ENCODE measurements around the gene SH2D2A. TPM values are rescaled to one million over a fixed set of nuclear protein-coding genes. Genes with fewer than 3 reads are reported as not detected.
A peak's percentile ranks its signal among the peaks of the same experiment; 100 is the strongest.

The SH2D2A gene
- total RNA-seq, 1 experiment from 2014 or later = 2.9 TPM

DNA sequence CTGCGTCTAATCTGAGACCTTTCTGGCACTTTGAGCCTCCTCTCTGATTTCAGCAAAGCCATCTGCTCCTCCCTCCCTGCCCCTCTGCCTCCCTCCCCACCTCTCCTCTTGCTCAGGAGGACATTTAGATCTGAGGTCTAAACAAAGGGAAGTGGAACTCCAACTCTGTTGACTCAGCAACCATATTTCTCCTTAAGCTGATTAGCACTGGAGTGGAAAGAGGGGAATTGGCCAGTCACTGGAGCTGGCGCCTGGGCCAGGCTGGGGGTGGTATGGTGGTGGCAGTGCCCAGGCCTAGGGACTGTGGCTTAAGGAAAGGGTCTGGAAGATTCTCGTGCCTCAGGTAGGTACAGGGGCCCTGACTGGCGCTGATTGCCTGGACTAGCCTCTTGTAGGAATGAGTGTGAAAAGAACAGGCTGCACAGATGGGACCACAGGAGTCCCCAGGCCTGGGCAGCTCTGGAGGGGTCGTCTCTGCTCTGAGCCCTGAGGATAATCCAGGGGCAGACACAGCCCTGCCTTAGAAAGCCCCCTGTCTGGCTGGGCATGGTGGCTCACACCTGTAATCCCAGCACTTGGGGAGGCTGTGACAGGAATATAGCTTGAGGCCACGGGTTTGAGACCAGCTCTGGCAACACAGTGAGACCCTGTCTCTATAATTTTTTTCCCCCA lies 11.9 kb downstream of the SH2D2A start:
- TF ChIP-seq, protein P1, sequence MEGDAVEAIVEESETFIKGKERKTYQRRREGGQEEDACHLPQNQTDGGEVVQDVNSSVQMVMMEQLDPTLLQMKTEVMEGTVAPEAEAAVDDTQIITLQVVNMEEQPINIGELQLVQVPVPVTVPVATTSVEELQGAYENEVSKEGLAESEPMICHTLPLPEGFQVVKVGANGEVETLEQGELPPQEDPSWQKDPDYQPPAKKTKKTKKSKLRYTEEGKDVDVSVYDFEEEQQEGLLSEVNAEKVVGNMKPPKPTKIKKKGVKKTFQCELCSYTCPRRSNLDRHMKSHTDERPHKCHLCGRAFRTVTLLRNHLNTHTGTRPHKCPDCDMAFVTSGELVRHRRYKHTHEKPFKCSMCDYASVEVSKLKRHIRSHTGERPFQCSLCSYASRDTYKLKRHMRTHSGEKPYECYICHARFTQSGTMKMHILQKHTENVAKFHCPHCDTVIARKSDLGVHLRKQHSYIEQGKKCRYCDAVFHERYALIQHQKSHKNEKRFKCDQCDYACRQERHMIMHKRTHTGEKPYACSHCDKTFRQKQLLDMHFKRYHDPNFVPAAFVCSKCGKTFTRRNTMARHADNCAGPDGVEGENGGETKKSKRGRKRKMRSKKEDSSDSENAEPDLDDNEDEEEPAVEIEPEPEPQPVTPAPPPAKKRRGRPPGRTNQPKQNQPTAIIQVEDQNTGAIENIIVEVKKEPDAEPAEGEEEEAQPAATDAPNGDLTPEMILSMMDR (IDR thresholded peaks at IDR 0.05; ENCODE audit: unreplicated experiment) = no peak
- DNase-seq = no peak
- no peaks in the 10 kb centered on the region for H3K4me1 Mint-ChIP-seq (ENCODE audit: low read depth, unreplicated experiment)
- H3K27ac Mint-ChIP-seq (ENCODE audit: unreplicated experiment) = no peak overlapping the region
- intact Hi-C loops (cut with micrococcal nuclease; ENCODE audit: unreplicated experiment) = no loop called here
- H3K9me3 Mint-ChIP-seq (ENCODE audit: low read depth, unreplicated experiment) = no peaks in the 10 kb centered on the region
- CTCF ChIA-PET = no interaction called here
- no TSS peak for BruUV-seq (replicated peaks)
- no peaks in the 10 kb centered on the region for H3K27me3 Mint-ChIP-seq (ENCODE audit: unreplicated experiment)
- peaks cover 21% of the 10 kb centered on the region for H3K36me3 Mint-ChIP-seq (ENCODE audit: insufficient read depth, unreplicated experiment)
- no peak overlapping the region for H3K4me3 Mint-ChIP-seq (ENCODE audit: low read depth, unreplicated experiment)

DNA sequence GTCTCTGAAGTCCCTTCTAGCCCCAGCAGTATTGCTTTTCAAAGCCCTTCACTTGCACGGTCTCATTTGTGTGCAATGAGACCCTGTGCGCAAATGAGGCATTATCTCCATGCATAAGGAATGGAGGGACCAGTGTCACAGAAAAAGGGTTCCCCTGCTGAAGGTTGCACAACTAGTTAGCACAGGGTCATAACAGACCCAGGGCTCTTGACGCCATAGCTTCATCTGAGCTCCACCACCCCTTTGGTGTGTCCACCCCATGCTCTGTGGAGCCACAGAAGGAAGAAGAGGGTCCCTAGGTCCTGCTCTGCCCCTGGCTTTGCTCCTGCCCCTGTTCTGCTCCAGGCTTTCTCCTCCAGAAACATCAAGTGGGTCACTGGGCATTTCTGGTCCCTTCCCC lies 12.6 kb downstream of the SH2D2A start:
- no peak overlapping the region for H3K27ac Mint-ChIP-seq (ENCODE audit: unreplicated experiment)
- no peaks in the 10 kb centered on the region for H3K4me1 Mint-ChIP-seq (ENCODE audit: low read depth, unreplicated experiment)
- no peaks in the 10 kb centered on the region for H3K9me3 Mint-ChIP-seq (ENCODE audit: low read depth, unreplicated experiment)
- H3K4me3 Mint-ChIP-seq (ENCODE audit: low read depth, unreplicated experiment) = no peak overlapping the region
- DNase-seq = no peak
- H3K36me3 Mint-ChIP-seq (ENCODE audit: insufficient read depth, unreplicated experiment) = peaks cover 26% of the 10 kb centered on the region
- TF ChIP-seq, protein P1 (IDR thresholded peaks at IDR 0.05; ENCODE audit: unreplicated experiment) = no peak
- H3K27me3 Mint-ChIP-seq (ENCODE audit: unreplicated experiment) = no peaks in the 10 kb centered on the region
- CTCF ChIA-PET = no interaction called here
- BruUV-seq (replicated peaks) = no TSS peak
- intact Hi-C loops (cut with micrococcal nuclease; ENCODE audit: unreplicated experiment) = no loop called here

DNA sequence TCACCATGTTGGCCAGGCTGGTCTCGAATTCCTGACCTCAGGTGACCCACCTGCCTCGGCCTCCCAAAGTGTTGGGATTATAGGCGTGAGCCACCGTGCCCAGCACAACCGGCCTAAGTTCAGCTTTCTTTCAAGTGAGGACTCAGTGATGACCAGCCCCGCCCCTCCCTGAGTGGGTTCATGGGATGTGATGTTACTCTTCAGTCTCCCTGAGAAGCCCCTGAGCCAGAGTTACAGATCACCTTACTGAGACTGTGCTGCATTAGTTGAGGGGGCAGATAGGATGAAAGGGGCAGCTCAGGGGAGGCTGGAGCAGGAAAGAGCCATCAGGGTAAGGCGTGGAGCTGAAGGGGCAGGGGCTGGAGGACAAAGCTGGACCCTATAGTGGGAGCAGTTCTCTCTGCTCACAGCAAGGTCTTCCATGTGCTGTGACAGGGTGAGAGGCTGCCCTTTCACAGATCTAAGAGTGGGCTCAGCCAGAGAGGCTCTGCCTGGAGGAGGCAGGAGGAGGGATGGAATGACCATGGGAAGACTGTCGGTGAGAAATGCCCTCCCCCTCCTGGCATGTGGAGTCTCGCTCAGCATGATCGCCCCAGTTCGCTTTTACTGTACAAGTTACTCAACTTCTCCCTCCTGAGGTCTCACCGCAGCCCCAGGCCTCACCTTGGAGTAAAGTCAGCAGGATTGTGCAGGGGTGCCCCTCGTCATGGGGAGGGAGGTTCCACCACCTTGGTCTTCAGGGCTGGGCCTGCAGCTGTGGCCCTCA lies 13.4 kb downstream of the SH2D2A start:
- H3K27me3 Mint-ChIP-seq (ENCODE audit: unreplicated experiment) = no peaks in the 10 kb centered on the region
- DNase-seq = no peak
- intact Hi-C loops (cut with micrococcal nuclease; ENCODE audit: unreplicated experiment) = no loop called here
- no peak overlapping the region for H3K4me3 Mint-ChIP-seq (ENCODE audit: low read depth, unreplicated experiment)
- H3K27ac Mint-ChIP-seq (ENCODE audit: unreplicated experiment) = no peak overlapping the region
- H3K4me1 Mint-ChIP-seq (ENCODE audit: low read depth, unreplicated experiment) = no peaks in the 10 kb centered on the region
- CTCF ChIA-PET = interaction anchor here (0.8 to 0.9 kb wide), 3 partner anchors 11 to 125 kb away, joined by 3 to 5 read pairs (median 3); no protein-coding TSS in a partner anchor
- TF ChIP-seq, protein P1 (IDR thresholded peaks at IDR 0.05; ENCODE audit: unreplicated experiment) = no peak
- H3K36me3 Mint-ChIP-seq (ENCODE audit: insufficient read depth, unreplicated experiment) = peaks cover 32% of the 10 kb centered on the region
- H3K9me3 Mint-ChIP-seq (ENCODE audit: low read depth, unreplicated experiment) = no peaks in the 10 kb centered on the region
- BruUV-seq (replicated peaks) = no TSS peak

DNA sequence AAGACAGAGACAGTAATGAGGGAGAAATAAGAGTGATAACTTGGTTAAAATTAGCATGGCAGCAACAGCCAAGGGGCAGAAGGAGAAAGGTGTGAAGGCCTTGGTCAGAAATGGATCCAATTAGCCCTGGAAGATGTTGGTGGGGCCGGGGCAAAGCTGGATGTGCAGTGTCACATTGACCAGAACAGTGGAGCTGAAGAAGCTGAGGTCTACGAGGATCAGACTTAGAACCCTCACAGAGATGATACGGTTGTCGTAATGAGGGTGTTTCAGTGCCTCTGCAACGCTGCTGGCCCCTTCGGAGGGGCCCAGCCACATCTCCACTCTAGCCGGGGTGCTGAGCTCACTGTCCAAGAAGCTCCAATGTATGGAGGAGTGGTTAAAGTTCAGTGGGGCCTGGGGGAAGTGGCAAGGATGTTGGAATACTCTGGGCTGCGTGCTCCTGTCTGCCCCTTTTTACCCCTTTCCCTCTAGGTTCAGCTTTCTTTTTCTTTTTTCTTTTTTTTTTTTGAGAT lies 14.2 kb downstream of the SH2D2A start:
- no peaks in the 10 kb centered on the region for H3K27me3 Mint-ChIP-seq (ENCODE audit: unreplicated experiment)
- BruUV-seq (replicated peaks) = no TSS peak
- DNase-seq = no peak
- CTCF ChIA-PET = interaction anchor here (0.8 to 0.9 kb wide), 3 partner anchors 10 to 126 kb away, joined by 3 to 5 read pairs (median 3); no protein-coding TSS in a partner anchor
- H3K27ac Mint-ChIP-seq (ENCODE audit: unreplicated experiment) = peak overlapping the region; percentile 26
- intact Hi-C loops (cut with micrococcal nuclease; ENCODE audit: unreplicated experiment) = no loop called here
- TF ChIP-seq, protein P1 (IDR thresholded peaks at IDR 0.05; ENCODE audit: unreplicated experiment) = no peak
- H3K4me1 Mint-ChIP-seq (ENCODE audit: low read depth, unreplicated experiment) = no peaks in the 10 kb centered on the region
- H3K9me3 Mint-ChIP-seq (ENCODE audit: low read depth, unreplicated experiment) = no peaks in the 10 kb centered on the region
- no peak overlapping the region for H3K4me3 Mint-ChIP-seq (ENCODE audit: low read depth, unreplicated experiment)
- peaks cover 37% of the 10 kb centered on the region for H3K36me3 Mint-ChIP-seq (ENCODE audit: insufficient read depth, unreplicated experiment)

Measured in Calu3 (cell line).